Uterus (tissue), 2 donors: ENCODE measurements around the gene UVSSA.

Experiments
- CTCF ChIP-seq, 4 experiments: fragments of 200-600 bp in 2 of 4; fragments of 450-650 bp in 2 of 4; sonication (generic) in 2 of 4; IDR thresholded peaks; one replicate each; pipeline ENCODE4 v1.5.1; 2016 to 2019; ENCODE audit warnings: antibody characterized with exemption in 4 of 4, mild to moderate bottlenecking in 2 of 4, moderate library complexity in 1 of 4
- POLR2A ChIP-seq, 2 donors: fragments of 450-650 bp; IDR thresholded peaks; one replicate each; pipeline ENCODE4 v1.6.1; 2016; ENCODE audit warnings: antibody characterized with exemption in 2 of 2, mild to moderate bottlenecking in 1 of 2, moderate library complexity in 1 of 2

- TF ChIP-seq CTCF (IDR thresholded peaks at IDR 0.05) (no peak), POLR2A (IDR thresholded peaks at IDR 0.05) (no peak)
These were observed 37.0 kb downstream of the UVSSA start for GRCh38 chr4:1383728-1384591.
